ENCODE measurements around the gene ADAMTS2.

The ADAMTS2 gene

DNA sequence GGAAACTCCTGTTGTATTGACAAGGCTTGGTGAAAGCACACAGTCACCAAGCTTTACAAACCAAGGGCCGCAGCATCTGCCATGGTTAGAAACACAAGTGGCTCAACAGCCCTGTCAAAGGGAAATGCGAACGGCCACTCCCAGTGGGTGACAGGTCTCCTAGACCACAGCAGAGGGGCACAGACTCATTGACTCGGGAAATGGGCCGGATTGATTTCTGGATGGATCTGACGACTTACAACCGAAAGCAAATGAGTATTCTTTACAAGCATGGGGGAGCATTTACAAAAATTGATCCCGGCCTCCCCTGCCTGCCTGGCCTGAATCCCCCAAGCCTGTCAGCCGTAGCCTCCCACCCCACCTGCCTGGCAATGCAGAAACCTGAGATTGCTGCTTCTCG, 48.2 kb downstream of the ADAMTS2 start:
- Histone ChIP-seq H4K8ac (ENCODE audit: low read length) (no peak overlapping the region), H3K36me3 (ENCODE audit: control insufficient read depth in 1 of 2, insufficient read depth in 2 of 2, low read depth in 1 of 2, low read length in 2 of 2) (no peaks in the 10 kb centered on the region), H3K4me3 (ENCODE audit: insufficient read depth in 1 of 2, low read depth in 1 of 2, low read length in 2 of 2) (no peak overlapping the region)

DNA sequence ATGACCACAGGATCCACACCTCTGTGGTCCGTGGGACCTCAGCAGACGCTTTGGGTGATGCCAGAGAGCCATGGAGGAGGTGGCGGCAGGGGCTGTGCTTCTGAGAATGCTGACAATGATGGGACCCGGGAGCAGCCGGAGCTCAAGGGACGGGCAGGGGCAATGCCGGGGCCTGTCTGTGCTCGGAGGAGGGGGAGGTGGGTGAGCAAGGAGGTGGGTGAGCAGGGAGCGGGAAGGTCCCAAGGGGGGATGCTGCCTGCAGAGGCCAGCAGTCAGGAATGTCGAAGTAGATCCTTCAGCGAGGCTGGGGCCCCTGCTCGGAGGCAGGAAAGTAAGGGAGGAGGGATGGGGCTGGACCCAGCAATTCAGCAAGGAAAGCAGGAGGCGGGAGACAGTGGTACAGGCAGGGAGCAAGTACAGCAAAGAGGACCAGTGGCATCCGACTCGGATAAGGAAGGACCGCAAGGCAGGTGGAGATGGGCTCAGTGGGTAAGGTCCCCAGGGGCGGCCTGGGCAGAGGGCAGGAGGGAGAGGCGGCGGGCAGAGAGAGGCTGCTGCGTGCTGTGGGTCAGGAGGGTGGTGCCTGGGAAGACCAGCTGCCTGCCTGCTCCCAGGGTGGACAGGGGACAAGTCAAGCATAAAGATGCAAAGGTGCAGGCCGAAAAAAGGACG, 49.0 kb downstream of the ADAMTS2 start:
- H3K27me3 ChIP-seq (ENCODE audit: control insufficient read depth in 1 of 2, insufficient read depth in 1 of 2, low read length in 2 of 2), result no peaks in the 10 kb centered on the region
- no peak overlapping the region for H3K4me3 ChIP-seq (ENCODE audit: insufficient read depth in 1 of 2, low read depth in 1 of 2, low read length in 2 of 2)
- H3K4me1 ChIP-seq (ENCODE audit: control insufficient read depth, insufficient read depth, low read depth, low read length), result no peaks in the 10 kb centered on the region
- H3K23ac ChIP-seq (ENCODE audit: low read length in 2 of 2), result peak overlapping the region in 1 of 2 experiments; percentile 26
- no peak overlapping the region for H2BK12ac ChIP-seq (ENCODE audit: low read length in 2 of 2)
- H3K4me2 ChIP-seq (ENCODE audit: low read length, poor library complexity, severe bottlenecking), result no peak overlapping the region
- no peak overlapping the region for H3K18ac ChIP-seq (ENCODE audit: low read depth in 1 of 2, low read length in 2 of 2)
- H3K27ac ChIP-seq (ENCODE audit: low read length, poor library complexity, severe bottlenecking), result no peak overlapping the region
- no peak overlapping the region for H2AFZ ChIP-seq (ENCODE audit: low read depth, low read length)
- H4K91ac ChIP-seq (ENCODE audit: low read length), result peak overlapping the region; percentile 66
- 93% methylated on average over 21 of the region's 22 CpGs for WGBS
- H2BK15ac ChIP-seq (ENCODE audit: low read depth, poor library complexity, severe bottlenecking), result no peak overlapping the region
- H3K36me3 ChIP-seq (ENCODE audit: control insufficient read depth in 1 of 2, insufficient read depth in 2 of 2, low read depth in 1 of 2, low read length in 2 of 2), result no peaks in the 10 kb centered on the region
- H2BK120ac ChIP-seq (ENCODE audit: low read depth, low read length), result no peak overlapping the region
- no peak for DNase-seq
- no peak overlapping the region for H3K9ac ChIP-seq (ENCODE audit: low read length)
- no peaks in the 10 kb centered on the region for H3K9me3 ChIP-seq (ENCODE audit: control insufficient read depth, low read length)
- H3K4ac ChIP-seq (ENCODE audit: low read depth in 1 of 2, low read length in 2 of 2), result no peak overlapping the region
- H3K14ac ChIP-seq (ENCODE audit: low read length in 2 of 2), result peak overlapping the region in 1 of 2 experiments; percentile 87
- H3K79me1 ChIP-seq (replicated peaks; ENCODE audit: low read length, poor library complexity, severe bottlenecking), result no peaks in the 10 kb centered on the region
- no peak overlapping the region for H2BK5ac ChIP-seq (ENCODE audit: low read depth, low read length, poor library complexity, severe bottlenecking)
- peak overlapping the region; percentile 31 for H4K8ac ChIP-seq (ENCODE audit: low read length)
- H2AK5ac ChIP-seq (ENCODE audit: low read length, severe bottlenecking), result no peak overlapping the region

More for the DNA sequence above, 48.2 kb downstream of the ADAMTS2 start:
- Histone ChIP-seq H3K4me2 (ENCODE audit: low read length, poor library complexity, severe bottlenecking) (no peak overlapping the region), H3K23ac (ENCODE audit: low read length in 2 of 2) (no peak overlapping the region), H3K4me1 (ENCODE audit: control insufficient read depth, insufficient read depth, low read depth, low read length) (no peaks in the 10 kb centered on the region), H3K27me3 (ENCODE audit: control insufficient read depth in 1 of 2, insufficient read depth in 1 of 2, low read length in 2 of 2) (no peaks in the 10 kb centered on the region), H3K18ac (ENCODE audit: low read depth in 1 of 2, low read length in 2 of 2) (no peak overlapping the region), H3K79me1 (replicated peaks; ENCODE audit: low read length, poor library complexity, severe bottlenecking) (no peaks in the 10 kb centered on the region), H3K9ac (ENCODE audit: low read length) (peak overlapping the region; percentile 36), H2BK5ac (ENCODE audit: low read depth, low read length, poor library complexity, severe bottlenecking) (no peak overlapping the region), H4K91ac (ENCODE audit: low read length) (no peak overlapping the region), H3K9me3 (ENCODE audit: control insufficient read depth, low read length) (no peaks in the 10 kb centered on the region), H2BK15ac (ENCODE audit: low read depth, poor library complexity, severe bottlenecking) (no peak overlapping the region), H2BK120ac (ENCODE audit: low read depth, low read length) (no peak overlapping the region), H2AK5ac (ENCODE audit: low read length, severe bottlenecking) (no peak overlapping the region), H3K27ac (ENCODE audit: low read length, poor library complexity, severe bottlenecking) (no peak overlapping the region), H3K4ac (ENCODE audit: low read depth in 1 of 2, low read length in 2 of 2) (no peak overlapping the region), H3K14ac (ENCODE audit: low read length in 2 of 2) (no peak overlapping the region), H2AFZ (ENCODE audit: low read depth, low read length) (no peak overlapping the region), H2BK12ac (ENCODE audit: low read length in 2 of 2) (no peak overlapping the region)
- 94% methylated on average over 10 of the region's 10 CpGs for WGBS
- no peak for DNase-seq

DNA sequence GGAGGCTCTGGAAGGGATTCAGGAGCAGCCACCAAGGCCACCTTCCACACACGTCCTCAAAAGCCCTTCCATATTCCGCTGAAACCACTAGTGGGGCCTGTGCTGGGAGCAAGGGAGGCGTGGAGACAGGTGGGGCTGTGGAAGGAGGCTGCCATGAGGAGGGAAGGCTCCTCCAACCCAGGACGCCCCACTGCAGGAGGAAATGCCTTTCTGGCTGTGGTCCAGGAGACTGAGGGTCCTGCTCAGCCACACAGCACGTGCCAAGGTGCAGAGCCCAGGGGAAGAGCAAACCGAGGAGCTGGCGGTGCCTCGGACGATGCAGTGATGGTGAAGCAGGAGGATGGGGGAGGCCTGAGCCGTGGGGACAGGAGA, 49.5 kb downstream of the ADAMTS2 start:
- Histone ChIP-seq H3K9ac (ENCODE audit: low read length) (no peak overlapping the region), H3K27ac (ENCODE audit: low read length, poor library complexity, severe bottlenecking) (no peak overlapping the region), H3K4me1 (ENCODE audit: control insufficient read depth, insufficient read depth, low read depth, low read length) (no peaks in the 10 kb centered on the region), H2AFZ (ENCODE audit: low read depth, low read length) (no peak overlapping the region), H2BK5ac (ENCODE audit: low read depth, low read length, poor library complexity, severe bottlenecking) (no peak overlapping the region), H2AK5ac (ENCODE audit: low read length, severe bottlenecking) (no peak overlapping the region), H3K27me3 (ENCODE audit: control insufficient read depth in 1 of 2, insufficient read depth in 1 of 2, low read length in 2 of 2) (no peaks in the 10 kb centered on the region), H4K91ac (ENCODE audit: low read length) (no peak overlapping the region), H3K4me3 (ENCODE audit: insufficient read depth in 1 of 2, low read depth in 1 of 2, low read length in 2 of 2) (no peak overlapping the region), H3K18ac (ENCODE audit: low read depth in 1 of 2, low read length in 2 of 2) (no peak overlapping the region), H2BK15ac (ENCODE audit: low read depth, poor library complexity, severe bottlenecking) (peak overlapping the region; percentile 12), H3K23ac (ENCODE audit: low read length in 2 of 2) (no peak overlapping the region), H4K8ac (ENCODE audit: low read length) (no peak overlapping the region), H3K79me1 (replicated peaks; ENCODE audit: low read length, poor library complexity, severe bottlenecking) (no peaks in the 10 kb centered on the region), H3K4me2 (ENCODE audit: low read length, poor library complexity, severe bottlenecking) (no peak overlapping the region), H2BK12ac (ENCODE audit: low read length in 2 of 2) (peak overlapping the region in 1 of 2 experiments; percentile 64), H3K36me3 (ENCODE audit: control insufficient read depth in 1 of 2, insufficient read depth in 2 of 2, low read depth in 1 of 2, low read length in 2 of 2) (no peaks in the 10 kb centered on the region), H3K14ac (ENCODE audit: low read length in 2 of 2) (peak overlapping the region in 1 of 2 experiments; percentile 68), H3K4ac (ENCODE audit: low read depth in 1 of 2, low read length in 2 of 2) (no peak overlapping the region), H2BK120ac (ENCODE audit: low read depth, low read length) (no peak overlapping the region), H3K9me3 (ENCODE audit: control insufficient read depth, low read length) (no peaks in the 10 kb centered on the region)
- no peak for DNase-seq
- WGBS, result 93% methylated on average over 9 of the region's 10 CpGs

DNA sequence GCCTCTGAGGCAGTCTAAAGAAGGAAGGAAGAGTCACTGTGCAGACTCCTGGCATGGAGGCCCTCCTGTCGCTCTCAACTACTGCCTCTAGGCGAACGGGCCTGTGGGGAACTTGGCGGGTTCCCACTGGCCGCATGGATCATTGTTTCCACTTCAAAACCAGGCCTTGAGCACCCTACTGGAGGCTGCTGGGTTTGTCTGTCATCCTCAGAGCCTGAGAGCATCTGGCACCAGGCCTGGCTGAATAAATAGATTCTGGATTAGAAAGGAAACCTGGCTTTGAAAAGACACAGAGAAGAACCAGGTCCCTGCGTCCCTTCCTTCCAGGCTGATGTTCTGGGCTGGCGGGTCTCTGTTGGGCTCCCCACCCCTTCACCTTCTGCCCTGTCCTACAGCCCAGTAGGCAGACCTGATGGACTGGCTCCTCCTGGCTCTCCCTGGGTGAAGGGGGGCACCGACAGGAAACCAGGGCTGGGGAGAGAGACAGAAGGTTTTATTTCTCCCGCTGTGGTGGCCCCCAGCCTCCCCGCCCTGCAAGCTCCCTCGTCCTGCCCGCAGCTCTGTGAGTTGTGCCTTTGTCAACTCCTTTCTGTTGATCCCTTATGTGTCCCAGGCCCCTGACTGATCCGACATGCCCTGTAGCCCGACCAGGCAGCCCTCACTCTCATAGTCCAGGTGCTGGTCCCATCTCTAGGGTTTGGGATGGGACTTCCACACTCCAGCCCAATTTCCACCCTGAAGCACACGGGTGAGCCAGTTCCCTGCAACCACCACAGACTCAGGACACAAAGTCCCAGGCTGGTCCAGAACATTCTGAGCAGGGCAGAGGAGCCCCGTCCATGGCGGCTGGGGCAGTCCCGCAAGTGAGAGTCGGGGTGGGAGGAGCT, 50.1 kb downstream of the ADAMTS2 start:
- peak overlapping the region in 1 of 2 experiments; percentile 55 for H2BK12ac ChIP-seq (ENCODE audit: low read length in 2 of 2)
- H3K4me1 ChIP-seq (ENCODE audit: control insufficient read depth, insufficient read depth, low read depth, low read length), result no peaks in the 10 kb centered on the region
- H2AFZ ChIP-seq (ENCODE audit: low read depth, low read length), result no peak overlapping the region
- H3K4me2 ChIP-seq (ENCODE audit: low read length, poor library complexity, severe bottlenecking), result no peak overlapping the region
- H3K79me1 ChIP-seq (replicated peaks; ENCODE audit: low read length, poor library complexity, severe bottlenecking), result no peaks in the 10 kb centered on the region
- no peaks in the 10 kb centered on the region for H3K9me3 ChIP-seq (ENCODE audit: control insufficient read depth, low read length)
- no peak overlapping the region for H3K23ac ChIP-seq (ENCODE audit: low read length in 2 of 2)
- 87% methylated on average over 15 of the region's 19 CpGs for WGBS
- H3K9ac ChIP-seq (ENCODE audit: low read length), result no peak overlapping the region
- H3K4me3 ChIP-seq (ENCODE audit: insufficient read depth in 1 of 2, low read depth in 1 of 2, low read length in 2 of 2), result no peak overlapping the region
- no peak overlapping the region for H2BK120ac ChIP-seq (ENCODE audit: low read depth, low read length)
- peak overlapping the region; percentile 19 for H4K8ac ChIP-seq (ENCODE audit: low read length)
- H3K14ac ChIP-seq (ENCODE audit: low read length in 2 of 2), result peak overlapping the region in 1 of 2 experiments; percentile 68
- no peaks in the 10 kb centered on the region for H3K36me3 ChIP-seq (ENCODE audit: control insufficient read depth in 1 of 2, insufficient read depth in 2 of 2, low read depth in 1 of 2, low read length in 2 of 2)
- H3K27ac ChIP-seq (ENCODE audit: low read length, poor library complexity, severe bottlenecking), result no peak overlapping the region
- DNase-seq, result peak; percentile 43
- no peaks in the 10 kb centered on the region for H3K27me3 ChIP-seq (ENCODE audit: control insufficient read depth in 1 of 2, insufficient read depth in 1 of 2, low read length in 2 of 2)
- peak overlapping the region; percentile 12 for H2BK15ac ChIP-seq (ENCODE audit: low read depth, poor library complexity, severe bottlenecking)
- no peak overlapping the region for H2AK5ac ChIP-seq (ENCODE audit: low read length, severe bottlenecking)
- no peak overlapping the region for H3K18ac ChIP-seq (ENCODE audit: low read depth in 1 of 2, low read length in 2 of 2)
- H4K91ac ChIP-seq (ENCODE audit: low read length), result no peak overlapping the region
- H2BK5ac ChIP-seq (ENCODE audit: low read depth, low read length, poor library complexity, severe bottlenecking), result no peak overlapping the region
- H3K4ac ChIP-seq (ENCODE audit: low read depth in 1 of 2, low read length in 2 of 2), result no peak overlapping the region
